Lower leg skin (tissue), 4 donors: ENCODE results near the gene SHROOM3. TPM values are rescaled to one million over a fixed set of nuclear protein-coding genes. Genes with fewer than 3 reads are reported as not detected.

Source experiments
- DNase-seq, 2 donors: peaks; one replicate each; pipeline ENCODE4 v3.0.0-alpha.2; 2019; ENCODE audit warnings: low spot score in 2 of 2
- H3K4me3 ChIP-seq: fragments of 200-600 bp; sonication (generic); 2 replicates; pipeline ENCODE4 v1.5.1; 2017; ENCODE audit warnings: mild to moderate bottlenecking, low read depth; ENCODE audit not compliant: poor library complexity, severe bottlenecking
- CTCF ChIP-seq, 3 donors: fragments of 450-650 bp; IDR thresholded peaks; one replicate each; pipeline ENCODE4 v1.5.1; 2016; ENCODE audit warnings: antibody characterized with exemption in 3 of 3, mild to moderate bottlenecking in 3 of 3, moderate library complexity in 2 of 3
- POLR2A ChIP-seq, 2 donors: fragments of 450-650 bp; IDR thresholded peaks; one replicate each; pipeline ENCODE4 v1.6.1; 2016 to 2017; ENCODE audit warnings: antibody characterized with exemption in 2 of 2, mild to moderate bottlenecking in 1 of 2, moderate library complexity in 1 of 2
- WGBS, 2 donors: methylation state at CpG; one replicate each; pipeline ENCODE4 v1.1.5; 2018; 5-methylcytosine and 5-hydroxymethylcytosine counted together
- intact Hi-C: fragments of 100-400 bp; cut with DNase I; formaldehyde crosslinking; loops from one replicate; pipeline ENCODE4 v1.15.0; 2023; ENCODE audit warnings: low total_unique reads
- total RNA-seq, 4 donors: library from RNA; depleted of rRNA; stranded (reverse); fragments of >200 nt; gene quantifications; one replicate each; pipeline ENCODE4 v1.1.0, GENCODE V29; 2016

The SHROOM3 gene
- total RNA-seq, 4 donors from 2014 or later: 37.7 to 88.8 (median 44.0) TPM

- no peak overlapping the region for H3K4me3 ChIP-seq
- DNase-seq: no peak
- TF ChIP-seq CTCF (IDR thresholded peaks at IDR 0.05): no peak
- no peak for TF ChIP-seq POLR2A (IDR thresholded peaks at IDR 0.05)
- WGBS, 2 donors: 48 to 52% methylated on average over 2 of the region's 2 CpGs
- intact Hi-C loops: no loop called here
Observed at GRCh38 chr4:76737771-76738085, 302.7 kb downstream of the SHROOM3 start.

GRCh38 chr4:76738086-76738931 is 303.3 kb downstream of the SHROOM3 start:
- DNase-seq: no peak
- intact Hi-C loops: no loop called here

GRCh38 chr4:76740192-76740591 is 305.2 kb downstream of the SHROOM3 start:
- intact Hi-C loops: no loop called here
- WGBS, 2 donors: 91 to 96% methylated on average over 24 of the region's 24 CpGs
- no peak for DNase-seq
- no peak overlapping the region for H3K4me3 ChIP-seq
- TF ChIP-seq CTCF (IDR thresholded peaks at IDR 0.05) (no peak), POLR2A (IDR thresholded peaks at IDR 0.05) (no peak)

More at GRCh38 chr4:76738086-76738931, 303.3 kb downstream of the SHROOM3 start:
- WGBS, 2 donors: 47 to 50% methylated on average over 5 of the region's 5 CpGs
- H3K4me3 ChIP-seq: no peak overlapping the region
- TF ChIP-seq CTCF (IDR thresholded peaks at IDR 0.05): no peak

GRCh38 chr4:76740866-76741662 is 306.0 kb downstream of the SHROOM3 start:
- no peak overlapping the region for H3K4me3 ChIP-seq
- intact Hi-C loops: no loop called here
- 96 to 97% methylated on average over 44 to 73 of the region's 85 CpGs for WGBS, 2 donors
- no peak for DNase-seq
- TF ChIP-seq POLR2A (IDR thresholded peaks at IDR 0.05) (no peak), CTCF (IDR thresholded peaks at IDR 0.05) (no peak)

GRCh38 chr4:76741663-76742020 is 306.6 kb downstream of the SHROOM3 start:
- no peak for DNase-seq
- H3K4me3 ChIP-seq: no peak overlapping the region
- intact Hi-C loops: no loop called here
- WGBS, 2 donors: 97 to 98% methylated on average over 26 of the region's 26 CpGs
- TF ChIP-seq POLR2A (IDR thresholded peaks at IDR 0.05) (no peak), CTCF (IDR thresholded peaks at IDR 0.05) (no peak)
